ENCODE data around the gene ANG. TPM values are rescaled to one million over a fixed set of nuclear protein-coding genes. Genes with fewer than 3 reads are reported as not detected.

ANG gene
- total RNA-seq, 1 experiment from 2014 or later: 4.4 TPM

DNA sequence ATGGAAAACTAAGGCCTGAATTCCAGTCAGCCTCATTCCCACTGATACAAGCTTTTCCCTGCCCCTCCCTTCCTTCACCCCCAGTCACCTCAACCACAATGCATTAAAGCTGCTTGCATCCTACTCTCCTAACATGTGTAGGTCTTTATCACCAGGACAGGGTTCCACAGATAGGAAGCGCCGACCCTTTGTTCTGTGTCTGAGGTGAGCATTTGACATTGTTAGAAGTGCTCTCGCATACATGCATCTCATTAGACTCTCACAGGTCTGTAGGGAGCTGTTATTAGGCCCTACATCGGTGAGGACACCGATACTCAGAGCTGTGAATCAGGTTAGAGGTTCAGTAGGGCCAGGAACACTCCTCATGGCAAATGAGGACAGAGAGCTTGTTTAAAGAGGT is 43.9 kb downstream of the ANG start:
- no peaks in the 10 kb centered on the region for H3K9me2 ChIP-seq (ENCODE audit: insufficient read depth)
- H3K4me2 ChIP-seq: no peak overlapping the region
- no peaks in the 10 kb centered on the region for H4K20me1 ChIP-seq (ENCODE audit: insufficient read depth)
- H3K4me3 ChIP-seq: no peak overlapping the region
- ChIA-PET POLR2A (ENCODE audit: unreplicated experiment) (no interaction called here), CTCF (no interaction called here)
- no TSS peak for BruUV-seq (replicated peaks)
- no peaks in the 10 kb centered on the region for H3K27me3 ChIP-seq (ENCODE audit: insufficient read depth, low read depth)
- no peak overlapping the region for H3K27ac ChIP-seq
- H3K36me3 ChIP-seq (ENCODE audit: low read depth): no peaks in the 10 kb centered on the region
- H3K79me2 ChIP-seq (ENCODE audit: low read depth): no peaks in the 10 kb centered on the region
- H3K9me3 ChIP-seq (ENCODE audit: insufficient read depth, low read depth): no peaks in the 10 kb centered on the region
- no peaks in the 10 kb centered on the region for H3F3A ChIP-seq (ENCODE audit: insufficient read depth, low read depth)
- H2AFZ ChIP-seq: no peak overlapping the region
- H3K4me1 ChIP-seq (replicated peaks; ENCODE audit: insufficient read depth): no peaks in the 10 kb centered on the region
- no peak for DNase-seq
- intact Hi-C loops (cut with micrococcal nuclease; ENCODE audit: unreplicated experiment): no loop called here
- TF ChIP-seq EZH2 (IDR thresholded peaks at IDR 0.05; ENCODE audit: low read depth): no peak
- TF ChIP-seq, protein P1, sequence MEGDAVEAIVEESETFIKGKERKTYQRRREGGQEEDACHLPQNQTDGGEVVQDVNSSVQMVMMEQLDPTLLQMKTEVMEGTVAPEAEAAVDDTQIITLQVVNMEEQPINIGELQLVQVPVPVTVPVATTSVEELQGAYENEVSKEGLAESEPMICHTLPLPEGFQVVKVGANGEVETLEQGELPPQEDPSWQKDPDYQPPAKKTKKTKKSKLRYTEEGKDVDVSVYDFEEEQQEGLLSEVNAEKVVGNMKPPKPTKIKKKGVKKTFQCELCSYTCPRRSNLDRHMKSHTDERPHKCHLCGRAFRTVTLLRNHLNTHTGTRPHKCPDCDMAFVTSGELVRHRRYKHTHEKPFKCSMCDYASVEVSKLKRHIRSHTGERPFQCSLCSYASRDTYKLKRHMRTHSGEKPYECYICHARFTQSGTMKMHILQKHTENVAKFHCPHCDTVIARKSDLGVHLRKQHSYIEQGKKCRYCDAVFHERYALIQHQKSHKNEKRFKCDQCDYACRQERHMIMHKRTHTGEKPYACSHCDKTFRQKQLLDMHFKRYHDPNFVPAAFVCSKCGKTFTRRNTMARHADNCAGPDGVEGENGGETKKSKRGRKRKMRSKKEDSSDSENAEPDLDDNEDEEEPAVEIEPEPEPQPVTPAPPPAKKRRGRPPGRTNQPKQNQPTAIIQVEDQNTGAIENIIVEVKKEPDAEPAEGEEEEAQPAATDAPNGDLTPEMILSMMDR (conservative IDR thresholded peaks at IDR 0.05): no peak

DNA sequence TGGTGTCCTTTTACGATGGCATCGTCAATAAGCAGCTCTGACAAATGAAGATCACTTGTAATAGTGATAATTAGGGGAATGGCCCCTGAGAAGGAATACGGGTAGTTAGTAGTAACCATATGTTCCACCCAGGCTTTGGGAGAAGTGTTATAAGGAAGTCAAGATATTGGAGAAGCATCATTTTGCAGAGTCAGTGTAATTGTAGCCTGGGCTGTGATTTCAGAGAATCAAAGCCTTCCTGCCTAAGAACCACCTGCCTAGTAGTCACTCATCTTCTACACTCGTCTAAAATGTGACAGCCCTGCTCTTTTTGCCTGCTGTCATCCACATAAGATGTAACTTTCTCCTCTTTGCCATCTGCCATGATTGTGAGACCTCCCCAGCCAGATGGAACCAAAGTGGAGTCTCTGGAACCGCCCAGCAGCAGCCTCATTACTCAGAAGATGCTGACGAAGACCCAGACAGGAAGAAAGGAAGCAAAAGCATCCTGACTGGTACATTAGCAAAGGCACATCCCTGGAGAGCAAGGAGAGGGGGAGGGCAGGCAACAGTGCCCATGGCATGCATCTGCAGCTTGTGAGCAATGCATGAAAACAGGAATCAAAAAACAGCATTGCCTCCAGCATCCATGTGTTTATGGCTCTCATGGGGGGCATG is 44.5 kb downstream of the ANG start:
- intact Hi-C loops (cut with micrococcal nuclease; ENCODE audit: unreplicated experiment): no loop called here
- no TSS peak for BruUV-seq (replicated peaks)

DNA sequence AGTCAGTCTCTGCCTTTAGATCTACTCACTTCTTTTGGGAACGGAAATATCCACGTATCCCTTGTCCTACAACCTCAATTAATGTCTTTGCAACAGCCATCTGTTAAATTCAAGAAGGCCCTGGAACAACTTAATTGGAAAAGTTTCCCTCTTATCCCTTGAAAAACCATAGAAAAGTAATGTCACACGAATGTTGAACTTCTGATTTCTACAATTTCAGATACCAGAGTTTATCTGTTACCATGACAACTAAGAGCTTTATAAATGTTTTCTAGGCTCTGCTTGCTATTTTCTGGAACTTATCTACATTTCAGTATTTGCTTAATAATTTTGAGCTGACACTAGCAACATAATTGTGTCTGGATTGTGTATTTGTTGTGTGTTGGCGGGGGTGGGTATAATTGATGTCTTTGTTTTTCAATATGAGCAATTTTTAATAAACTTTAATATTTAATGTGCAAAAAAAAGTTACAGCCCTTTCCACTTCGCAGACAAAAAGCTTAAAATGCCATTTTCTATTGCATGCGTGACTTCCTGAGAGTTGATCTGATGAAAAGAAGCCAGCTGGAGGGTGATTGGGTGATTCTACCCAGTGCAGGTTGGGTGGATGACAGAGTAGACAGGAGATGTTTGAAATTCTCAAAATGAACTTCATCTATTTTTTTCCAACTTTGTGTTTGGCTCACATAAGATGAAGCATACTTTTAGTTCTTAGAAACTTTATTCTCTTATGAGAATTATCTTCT is 45.3 kb downstream of the ANG start:
- Histone ChIP-seq H3K4me2 (no peak overlapping the region), H3K79me2 (ENCODE audit: low read depth) (no peaks in the 10 kb centered on the region), H3K9me3 (ENCODE audit: insufficient read depth, low read depth) (no peaks in the 10 kb centered on the region), H2AFZ (no peak overlapping the region), H3K4me1 (replicated peaks; ENCODE audit: insufficient read depth) (no peaks in the 10 kb centered on the region), H3K9me2 (ENCODE audit: insufficient read depth) (no peaks in the 10 kb centered on the region), H3K27ac (no peak overlapping the region), H3K36me3 (ENCODE audit: low read depth) (no peaks in the 10 kb centered on the region), H4K20me1 (ENCODE audit: insufficient read depth) (no peaks in the 10 kb centered on the region), H3F3A (ENCODE audit: insufficient read depth, low read depth) (no peaks in the 10 kb centered on the region), H3K4me3 (no peak overlapping the region), H3K27me3 (ENCODE audit: insufficient read depth, low read depth) (no peaks in the 10 kb centered on the region)
- no peak for DNase-seq
- TF ChIP-seq, protein P1 (conservative IDR thresholded peaks at IDR 0.05): no peak
- TF ChIP-seq EZH2 (IDR thresholded peaks at IDR 0.05; ENCODE audit: low read depth): no peak
- no TSS peak for BruUV-seq (replicated peaks)
- ChIA-PET POLR2A (ENCODE audit: unreplicated experiment) (interaction anchor here (0.6 kb wide), 1 partner anchor 20 kb away, joined by 4 read pairs; no protein-coding TSS in a partner anchor), CTCF (no interaction called here)
- intact Hi-C loops (cut with micrococcal nuclease; ENCODE audit: unreplicated experiment): no loop called here

More for the DNA sequence above, 44.5 kb downstream of the ANG start:
- no peaks in the 10 kb centered on the region for H3K9me2 ChIP-seq (ENCODE audit: insufficient read depth)
- no peak for DNase-seq
- no peaks in the 10 kb centered on the region for H3K4me1 ChIP-seq (replicated peaks; ENCODE audit: insufficient read depth)
- no peak overlapping the region for H3K4me3 ChIP-seq
- no peaks in the 10 kb centered on the region for H3K79me2 ChIP-seq (ENCODE audit: low read depth)
- POLR2A ChIA-PET (ENCODE audit: unreplicated experiment): no interaction called here
- CTCF ChIA-PET: no interaction called here
- H2AFZ ChIP-seq: no peak overlapping the region
- H3K27me3 ChIP-seq (ENCODE audit: insufficient read depth, low read depth): no peaks in the 10 kb centered on the region
- no peak for TF ChIP-seq EZH2 (IDR thresholded peaks at IDR 0.05; ENCODE audit: low read depth)
- TF ChIP-seq, protein P1 (conservative IDR thresholded peaks at IDR 0.05): no peak
- no peaks in the 10 kb centered on the region for H4K20me1 ChIP-seq (ENCODE audit: insufficient read depth)
- no peak overlapping the region for H3K4me2 ChIP-seq
- no peaks in the 10 kb centered on the region for H3F3A ChIP-seq (ENCODE audit: insufficient read depth, low read depth)
- H3K9me3 ChIP-seq (ENCODE audit: insufficient read depth, low read depth): no peaks in the 10 kb centered on the region
- no peaks in the 10 kb centered on the region for H3K36me3 ChIP-seq (ENCODE audit: low read depth)
- H3K27ac ChIP-seq: no peak overlapping the region

Data from PC-9 (cell line).